Neuronal stem cell (in vitro differentiated cells): ENCODE results near the gene EFNB2.
A peak's percentile ranks its signal among the peaks of the same experiment; 100 is the strongest.

Experiments
- DNase-seq: peaks from one replicate; pipeline ENCODE4 v3.0.0-alpha.2; 2013; ENCODE audit warnings: low spot score
- H2AFZ ChIP-seq: one replicate; pipeline ENCODE4 v1.6.1; 2013; ENCODE audit warnings: mild to moderate bottlenecking, low read length, inconsistent platforms
- H2AK5ac ChIP-seq: 2 replicates; pipeline ENCODE4 v1.6.1; 2013; ENCODE audit warnings: low read depth, mild to moderate bottlenecking, inconsistent platforms, low read length, moderate library complexity, mixed read lengths
- H2BK120ac ChIP-seq: 2 replicates; pipeline ENCODE4 v1.6.1; 2013; ENCODE audit warnings: low read depth, mild to moderate bottlenecking, inconsistent platforms, low read length, moderate library complexity, mixed read lengths
- H2BK12ac ChIP-seq: one replicate; pipeline ENCODE4 v1.6.1; 2013; ENCODE audit warnings: low read length, inconsistent platforms
- H2BK15ac ChIP-seq: 2 replicates; pipeline ENCODE4 v1.6.1; 2013; ENCODE audit warnings: mild to moderate bottlenecking, low read length, inconsistent platforms, mixed read lengths
- H2BK5ac ChIP-seq: one replicate; pipeline ENCODE4 v1.6.1; 2013; ENCODE audit warnings: inconsistent platforms, mild to moderate bottlenecking, low read length, moderate library complexity
- H3K14ac ChIP-seq: one replicate; pipeline ENCODE4 v1.6.1; 2013; ENCODE audit warnings: low read length, inconsistent platforms
- H3K18ac ChIP-seq: 2 replicates; pipeline ENCODE4 v1.6.1; 2013; ENCODE audit warnings: low read length, inconsistent platforms
- H3K23ac ChIP-seq: 2 replicates; pipeline ENCODE4 v1.6.1; 2013; ENCODE audit warnings: low read depth, mild to moderate bottlenecking, mixed read lengths, low read length, inconsistent platforms; ENCODE audit not compliant: poor library complexity
- H3K27ac ChIP-seq: replicated peaks from 3 replicates; pipeline ENCODE4 v1.5.1; 2013; ENCODE audit warnings: low read length, inconsistent platforms
- H3K27me3 ChIP-seq, 3 experiments: 2 replicates each; pipeline ENCODE4 v1.6.1; 2013; ENCODE audit warnings: low read length in 3 of 3, mild to moderate bottlenecking in 2 of 3, inconsistent platforms in 1 of 3, low read depth in 1 of 3, mixed read lengths in 1 of 3, moderate library complexity in 1 of 3; ENCODE audit not compliant: control insufficient read depth in 3 of 3, insufficient read depth in 3 of 3
- H3K36me3 ChIP-seq, 2 donors: replicated peaks in 1 of 2; 2 replicates each; pipeline ENCODE4 v1.6.1; 2013; ENCODE audit warnings: low read length in 2 of 2; ENCODE audit not compliant: control insufficient read depth in 2 of 2, insufficient read depth in 2 of 2
- H3K4ac ChIP-seq: 2 replicates; pipeline ENCODE4 v1.6.1; 2013; ENCODE audit warnings: inconsistent platforms, mild to moderate bottlenecking, low read length, moderate library complexity
- H3K4me1 ChIP-seq, 2 donors: 1 replicate in 1 of 2; 2 replicates in 1 of 2; pipeline ENCODE4 v1.6.1; 2013; ENCODE audit warnings: low read length in 2 of 2, low read depth in 1 of 2; ENCODE audit not compliant: control insufficient read depth in 2 of 2, insufficient read depth in 1 of 2
- H3K4me2 ChIP-seq: one replicate; pipeline ENCODE4 v1.6.1; 2013; ENCODE audit warnings: mild to moderate bottlenecking, low read length, inconsistent platforms; ENCODE audit not compliant: insufficient read depth, poor library complexity, severe bottlenecking
- H3K4me3 ChIP-seq, 2 donors: 2 replicates each; pipeline ENCODE4 v1.5.1; 2013; ENCODE audit warnings: low read length in 2 of 2, mild to moderate bottlenecking in 2 of 2, inconsistent platforms in 1 of 2, moderate library complexity in 1 of 2
- H3K79me1 ChIP-seq: one replicate; pipeline ENCODE4 v1.6.1; 2013; ENCODE audit warnings: low read depth, mild to moderate bottlenecking, inconsistent platforms, low read length, moderate library complexity
- H3K9ac ChIP-seq: one replicate; pipeline ENCODE4 v1.6.1; 2013; ENCODE audit warnings: mild to moderate bottlenecking, low read depth, low read length, inconsistent platforms; ENCODE audit not compliant: poor library complexity
- H3K9me3 ChIP-seq, 2 donors: replicated peaks in 1 of 2; 2 replicates each; pipeline versions ENCODE3 to v1.6.1; 2013; ENCODE audit warnings: low read length in 2 of 2, mild to moderate bottlenecking in 2 of 2, inconsistent platforms in 1 of 2, low read depth in 1 of 2, mixed read lengths in 1 of 2, moderate library complexity in 1 of 2; ENCODE audit not compliant: control insufficient read depth in 2 of 2, insufficient read depth in 1 of 2
- H4K8ac ChIP-seq: one replicate; pipeline ENCODE4 v1.6.1; 2013; ENCODE audit warnings: low read depth, mild to moderate bottlenecking, inconsistent platforms, low read length, moderate library complexity
- H4K91ac ChIP-seq: one replicate; pipeline ENCODE4 v1.6.1; 2013; ENCODE audit warnings: low read length, low read depth, mild to moderate bottlenecking, inconsistent platforms; ENCODE audit not compliant: poor library complexity
- WGBS, 2 donors: extraction: QIAGEN DNeasy Blood & Tissue Kit; methylation state at CpG; one replicate each; pipeline ENCODE4 v1.1.7; 2013; ENCODE audit warnings: missing lambda C conversion rate in 2 of 2, mixed read lengths in 1 of 2; ENCODE audit not compliant: insufficient read length in 2 of 2, insufficient replicate concordance in 1 of 2; ENCODE audit errors: extremely low coverage in 2 of 2; 5-methylcytosine and 5-hydroxymethylcytosine counted together

EFNB2 gene

GRCh38 chr13:106497079-106497478 lies 38.4 kb downstream of the EFNB2 start:
- Histone ChIP-seq H3K4me2 (no peak overlapping the region), H3K4me3 (no peak overlapping the region), H2BK5ac (no peak overlapping the region), H3K18ac (no peak overlapping the region), H3K79me1 (peaks cover 2% of the 10 kb centered on the region), H3K4me1 (peaks cover 10 to 32% of the 10 kb centered on the region in 2 donors), H2BK12ac (no peak overlapping the region), H2BK15ac (no peak overlapping the region), H3K23ac (no peak overlapping the region), H3K27me3 (no peaks in the 10 kb centered on the region), H3K27ac (no peak overlapping the region), H2AK5ac (no peak overlapping the region), H3K4ac (no peak overlapping the region), H4K91ac (no peak overlapping the region), H2AFZ (no peak overlapping the region), H2BK120ac (no peak overlapping the region), H4K8ac (no peak overlapping the region), H3K9ac (no peak overlapping the region), H3K36me3 (peaks cover 26 to 99% of the 10 kb centered on the region in 2 donors), H3K14ac (no peak overlapping the region), H3K9me3 (peaks cover 0 to 7% of the 10 kb centered on the region in 2 donors)
- WGBS, 2 donors: no CpG with 5 or more reads among the region's 1 CpG
- DNase-seq: no peak

DNA sequence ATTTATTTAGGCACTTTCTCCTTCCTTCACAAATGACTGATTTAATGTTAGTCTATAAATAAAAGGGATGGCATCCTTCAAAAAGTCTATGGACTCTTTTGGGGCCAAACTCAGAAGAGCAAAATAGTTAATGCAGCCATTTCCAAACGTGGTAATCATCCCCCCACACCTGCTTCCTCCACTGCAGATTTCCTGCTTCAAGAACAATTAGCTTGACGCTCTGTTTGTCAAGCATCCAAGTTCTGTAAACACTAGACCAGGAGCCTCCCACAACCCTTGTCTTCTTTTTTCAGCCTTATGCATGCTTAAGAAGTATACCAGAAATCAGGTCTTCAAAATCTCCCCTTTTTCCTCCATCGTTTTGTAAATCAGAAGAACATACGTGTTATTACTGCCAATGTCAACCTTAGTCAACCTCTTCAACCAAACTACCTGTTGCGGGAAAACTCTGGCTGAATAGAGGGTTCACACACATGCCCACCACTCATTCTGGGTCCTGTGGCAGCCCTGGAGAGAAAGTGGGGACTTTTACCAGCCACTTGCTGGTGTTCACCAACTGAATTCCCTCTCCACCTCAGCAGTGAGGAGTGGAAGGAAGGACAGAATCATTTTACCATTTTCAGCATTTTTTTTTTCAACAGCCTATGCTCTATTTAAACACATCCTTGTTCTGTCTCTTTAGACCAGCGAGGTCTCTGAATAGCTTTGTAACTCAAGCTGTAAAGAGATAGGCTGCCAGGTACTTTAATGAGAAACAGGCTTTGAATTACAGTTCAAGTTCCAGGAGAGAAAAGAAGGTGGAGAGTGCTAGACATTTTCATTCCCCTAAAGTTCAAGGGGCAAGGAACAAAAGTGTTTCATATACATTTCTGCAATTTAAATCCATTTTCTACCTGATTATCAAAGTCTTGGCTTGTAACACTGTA lies 39.1 kb downstream of the EFNB2 start:
- Histone ChIP-seq H3K9me3 (peaks cover 0 to 4% of the 10 kb centered on the region in 2 donors), H3K36me3 (peaks cover 31 to 100% of the 10 kb centered on the region in 2 donors), H2AFZ (no peak overlapping the region), H3K23ac (no peak overlapping the region), H3K9ac (no peak overlapping the region), H2BK15ac (no peak overlapping the region), H3K4me3 (no peak overlapping the region), H3K14ac (no peak overlapping the region), H4K91ac (no peak overlapping the region), H2BK12ac (no peak overlapping the region), H3K27me3 (no peaks in the 10 kb centered on the region), H3K4ac (no peak overlapping the region), H4K8ac (no peak overlapping the region), H3K4me1 (peaks cover 12 to 32% of the 10 kb centered on the region in 2 donors), H2BK120ac (no peak overlapping the region), H3K27ac (peak overlapping the region; percentile 13), H2AK5ac (no peak overlapping the region), H2BK5ac (no peak overlapping the region), H3K79me1 (peaks cover 2% of the 10 kb centered on the region), H3K18ac (no peak overlapping the region), H3K4me2 (no peak overlapping the region)
- WGBS, 2 donors: no CpG with 5 or more reads among the region's 6 CpGs
- no peak for DNase-seq

- Histone ChIP-seq H3K18ac (no peak overlapping the region), H3K36me3 (peaks cover 31 to 100% of the 10 kb centered on the region in 2 donors), H3K14ac (no peak overlapping the region), H3K4ac (no peak overlapping the region), H2BK12ac (no peak overlapping the region), H4K91ac (no peak overlapping the region), H3K27me3 (no peaks in the 10 kb centered on the region), H2BK15ac (no peak overlapping the region), H2BK120ac (no peak overlapping the region), H2AFZ (no peak overlapping the region), H4K8ac (no peak overlapping the region), H3K4me3 (no peak overlapping the region), H3K9me3 (peaks cover 0 to 4% of the 10 kb centered on the region in 2 donors), H3K23ac (no peak overlapping the region), H3K4me2 (no peak overlapping the region), H3K4me1 (peaks cover 10 to 29% of the 10 kb centered on the region in 2 donors), H2AK5ac (no peak overlapping the region), H3K9ac (no peak overlapping the region), H2BK5ac (no peak overlapping the region), H3K27ac (no peak overlapping the region), H3K79me1 (peaks cover 2% of the 10 kb centered on the region)
- WGBS, 2 donors: no CpG with 5 or more reads among the region's 3 CpGs
- no peak for DNase-seq
These were observed 40.5 kb downstream of the EFNB2 start for GRCh38 chr13:106494936-106495335.

DNA sequence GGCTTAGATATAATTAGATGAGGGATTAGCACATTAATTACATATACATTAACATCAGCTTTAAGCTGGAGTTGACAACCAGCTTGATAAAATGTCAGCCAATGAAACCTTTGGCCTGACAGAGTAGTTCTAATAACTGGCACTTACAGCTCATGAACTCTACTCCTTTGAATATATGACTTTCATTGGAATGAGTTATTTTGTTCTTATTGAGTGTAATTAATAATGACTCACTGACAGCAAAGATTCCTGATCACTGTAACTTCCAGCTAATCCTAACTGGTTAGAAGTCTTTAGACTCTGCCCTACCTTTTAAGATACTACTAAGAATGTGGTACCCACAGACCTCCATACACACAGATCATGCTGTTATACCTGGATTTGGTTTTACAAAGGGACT lies 41.0 kb downstream of the EFNB2 start:
- no peak overlapping the region for H2AK5ac ChIP-seq
- H2AFZ ChIP-seq: no peak overlapping the region
- no peak overlapping the region for H2BK15ac ChIP-seq
- no peak overlapping the region for H3K23ac ChIP-seq
- H3K14ac ChIP-seq: no peak overlapping the region
- H2BK12ac ChIP-seq: no peak overlapping the region
- H3K18ac ChIP-seq: no peak overlapping the region
- no peak overlapping the region for H3K9ac ChIP-seq
- no peaks in the 10 kb centered on the region for H3K27me3 ChIP-seq
- DNase-seq: no peak
- H3K79me1 ChIP-seq: peaks cover 2% of the 10 kb centered on the region
- no peak overlapping the region for H3K4me2 ChIP-seq
- H3K36me3 ChIP-seq: peaks cover 31 to 100% of the 10 kb centered on the region in 2 donors
- H2BK120ac ChIP-seq: no peak overlapping the region
- H2BK5ac ChIP-seq: no peak overlapping the region
- no peak overlapping the region for H4K8ac ChIP-seq
- H3K9me3 ChIP-seq: peaks cover 0 to 4% of the 10 kb centered on the region in 2 donors
- H3K4me1 ChIP-seq: peaks cover 10 to 25% of the 10 kb centered on the region in 2 donors
- H4K91ac ChIP-seq: no peak overlapping the region
- H3K4ac ChIP-seq: no peak overlapping the region
- H3K4me3 ChIP-seq: no peak overlapping the region
- H3K27ac ChIP-seq: no peak overlapping the region
